ENCODE results near the gene RDX. TPM values are rescaled to one million over a fixed set of nuclear protein-coding genes. Genes with fewer than 3 reads are reported as not detected.
A peak's percentile ranks its signal among the peaks of the same experiment; 100 is the strongest.

Gene RDX
- total and polyA plus RNA-seq, 2 of the 8 experiments (the other 6 are each of a cell fraction or from before 2014, with no cell fraction given) = 27.4 to 100 TPM

GRCh38 chr11:110184456-110184855 lies 112.0 kb downstream of the RDX start:
- H2BK20ac ChIP-seq (ENCODE audit: low read length) = no peak overlapping the region
- H4K5ac ChIP-seq (ENCODE audit: insufficient read length, low read depth, low read length) = no peak overlapping the region
- no peak overlapping the region for H2BK5ac ChIP-seq (ENCODE audit: low read depth, low read length)
- H3K9ac ChIP-seq (replicated peaks in 1 of 4; ENCODE audit: extremely low read depth in 1 of 4, low read depth in 3 of 4, low read length in 3 of 4) = no peak overlapping the region
- H2AK5ac ChIP-seq (ENCODE audit: low read depth, low read length) = 0 out of 2 replicates have a peak overlapping the region, but pooled peaks have one; percentile 6
- H2AFZ ChIP-seq (ENCODE audit: low read length) = no peak overlapping the region
- no peaks in the 10 kb centered on the region for H3K9me3 ChIP-seq (ENCODE audit: insufficient read depth in 2 of 2, low read depth in 1 of 2, low read length in 1 of 2)
- H3K4me2 ChIP-seq (ENCODE audit: insufficient read depth in 1 of 2, low read depth in 2 of 2, low read length in 2 of 2) = no peak overlapping the region
- H4K8ac ChIP-seq (ENCODE audit: extremely low read depth, insufficient read depth, low read length) = no peak overlapping the region
- no peaks in the 10 kb centered on the region for H3K79me1 ChIP-seq (ENCODE audit: low read depth, low read length)
- H3K14ac ChIP-seq (ENCODE audit: insufficient read length) = no peak overlapping the region
- no peaks in the 10 kb centered on the region for H3K79me2 ChIP-seq (ENCODE audit: control insufficient read depth in 1 of 2, insufficient read depth in 2 of 2, low read length in 2 of 2)
- no peaks in the 10 kb centered on the region for H4K20me1 ChIP-seq (replicated peaks in 1 of 2; ENCODE audit: control insufficient read depth in 1 of 2, insufficient read depth in 2 of 2, low read length in 2 of 2)
- 94% methylated on average over 7 of the region's 7 CpGs; no CpG with 5 or more reads in 1 of the 2 experiments for WGBS, 2 experiments (ENCODE audit: extremely low coverage in 1 of 2, insufficient coverage in 1 of 2, insufficient read length in 1 of 2, insufficient replicate concordance in 2 of 2, low coverage in 1 of 2, low lambda C conversion rate in 2 of 2, missing lambda C conversion rate in 1 of 2)
- no peak for DNase-seq (ENCODE audit: low read depth in 1 of 2, low spot score in 2 of 2)
- H3K4me3 ChIP-seq (ENCODE audit: extremely low read depth in 1 of 4, insufficient read depth in 2 of 4, low read depth in 3 of 4, low read length in 4 of 4) = no peak overlapping the region
- peaks cover 0 to 10% (median 9%) of the 10 kb centered on the region in 4 experiments for H3K4me1 ChIP-seq (replicated peaks in 1 of 4; ENCODE audit: control insufficient read depth in 3 of 4, insufficient read depth in 4 of 4, low read length in 3 of 4)
- H4K91ac ChIP-seq (replicated peaks; ENCODE audit: insufficient read length, low read length) = no peak overlapping the region
- no peaks in the 10 kb centered on the region for H3K23me2 ChIP-seq (ENCODE audit: low read depth, low read length)
- H2BK12ac ChIP-seq (ENCODE audit: low read depth, low read length) = no peak overlapping the region
- no peak overlapping the region for H3K18ac ChIP-seq (ENCODE audit: extremely low read depth, low read length)
- no peak overlapping the region for H3K4ac ChIP-seq (replicated peaks; ENCODE audit: insufficient read length, low read depth, low read length)
- no peak for FAIRE-seq
- no peak overlapping the region for H3K27ac ChIP-seq (ENCODE audit: low read depth, low read length)
- H3K27me3 ChIP-seq (replicated peaks in 1 of 4; ENCODE audit: control insufficient read depth in 3 of 4, extremely low read depth in 1 of 4, insufficient read depth in 3 of 4, low read length in 3 of 4) = no peaks in the 10 kb centered on the region
- ChIA-PET POLR2A (ENCODE audit: partially characterized antibody) (no interaction called here), CTCF (ENCODE audit: partially characterized antibody) (interaction anchor here (3.5 to 7.1 kb wide), 2 partner anchors 8 to 16 kb away, joined by 15 to 46 read pairs; no protein-coding TSS in a partner anchor)
- H3K56ac ChIP-seq (replicated peaks; ENCODE audit: insufficient read length, low read depth, low read length) = no peak overlapping the region
- no peak overlapping the region for H3K23ac ChIP-seq (ENCODE audit: insufficient read length)
- no peaks in the 10 kb centered on the region for H3K36me3 ChIP-seq (ENCODE audit: control insufficient read depth in 2 of 4, insufficient read depth in 4 of 4, low read length in 3 of 4)
- H2BK120ac ChIP-seq (replicated peaks; ENCODE audit: low read depth, low read length) = no peak overlapping the region
- H2BK15ac ChIP-seq (ENCODE audit: low read length) = no peak overlapping the region
- TF ChIP-seq SP4 (IDR thresholded peaks at IDR 0.05; ENCODE audit: low read length) (no peak), HDAC6 (IDR thresholded peaks at IDR 0.05; ENCODE audit: low read depth, low read length) (no peak), TAF1 (IDR thresholded peaks at IDR 0.05; ENCODE audit: low read depth, low read length) (no peak), CTCF (IDR thresholded peaks at IDR 0.05; ENCODE audit: control extremely low read depth in 1 of 3, insufficient read depth in 1 of 3, low read depth in 1 of 3, low read length in 3 of 3) (no peak), JUN (IDR thresholded peaks at IDR 0.05; ENCODE audit: low read depth, low read length) (no peak), ZNF274 (IDR thresholded peaks at IDR 0.05; ENCODE audit: borderline replicate concordance, extremely low read depth, low read length) (no peak), SIX5 (IDR thresholded peaks at IDR 0.05; ENCODE audit: low read depth, low read length) (no peak), POLR2A (IDR thresholded peaks at IDR 0.05; ENCODE audit: control extremely low read depth in 1 of 2, low read depth in 2 of 2, low read length in 2 of 2) (no peak), GABPA (IDR thresholded peaks at IDR 0.05; ENCODE audit: borderline replicate concordance, insufficient read depth, low read length) (no peak), SIN3A (conservative IDR thresholded peaks at IDR 0.05 in 1 of 2, IDR thresholded peaks at IDR 0.05 in 1 of 2; ENCODE audit: low read depth in 1 of 2, low read length in 2 of 2) (no peak), ASH2L (IDR thresholded peaks at IDR 0.05; ENCODE audit: low read length) (no peak), NANOG (IDR thresholded peaks at IDR 0.05; ENCODE audit: insufficient read depth, low read depth, low read length, poor library complexity, severe bottlenecking) (no peak), SP2 (IDR thresholded peaks at IDR 0.05; ENCODE audit: low read length) (no peak)

Data from H1 (cell line).